Measurements from ENCODE around the gene ATG3.
"Not testable (repeated sequence)": the region's sequence is repeated elsewhere in the genome, so short reads cannot be mapped to it uniquely, and the experiment has no call there.

Gene ATG3

GRCh38 chr3:112560721-112561483 lies 860 bp downstream of the ATG3 start:
- DNase-seq: peak; percentile 4

DNA sequence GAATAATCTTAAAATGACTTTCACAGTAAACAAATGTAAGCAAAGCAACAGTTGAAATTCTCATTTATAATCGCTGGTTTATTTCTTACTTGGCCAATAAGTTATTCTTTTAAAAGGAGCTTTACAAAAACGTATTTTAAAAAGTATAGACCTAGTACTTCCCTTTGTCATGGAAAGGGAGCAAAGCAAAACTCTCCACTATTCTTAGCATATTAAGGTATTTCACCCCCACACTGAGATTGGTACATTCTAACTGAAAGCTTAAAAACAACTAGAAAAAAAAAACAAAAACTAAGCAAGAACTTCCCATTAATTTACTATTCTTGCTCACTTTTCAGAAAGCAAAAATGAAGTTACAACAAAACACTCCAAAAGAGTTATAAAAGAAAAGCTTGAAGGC lies 1.5 kb downstream of the ATG3 start:
- DNase-seq: no peak

DNA sequence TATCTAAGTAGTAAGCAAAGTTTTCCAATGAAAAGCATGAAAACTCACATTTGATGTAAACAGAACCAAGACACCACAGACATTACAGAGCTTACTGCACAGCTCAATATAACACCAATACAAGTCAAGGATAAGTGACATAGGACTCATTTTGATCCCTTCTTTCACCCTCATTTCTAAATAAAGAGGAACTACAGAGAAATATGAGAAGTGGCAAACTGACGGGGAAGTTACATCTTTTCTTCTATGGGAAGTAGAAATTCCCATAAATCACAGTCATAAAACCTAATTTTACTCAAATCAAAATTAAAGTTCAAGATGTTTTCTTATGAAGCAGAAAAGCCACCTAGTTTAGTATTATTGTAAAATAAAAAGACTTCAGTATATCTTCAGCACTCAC lies 3.8 kb downstream of the ATG3 start:
- no peak for DNase-seq

DNA sequence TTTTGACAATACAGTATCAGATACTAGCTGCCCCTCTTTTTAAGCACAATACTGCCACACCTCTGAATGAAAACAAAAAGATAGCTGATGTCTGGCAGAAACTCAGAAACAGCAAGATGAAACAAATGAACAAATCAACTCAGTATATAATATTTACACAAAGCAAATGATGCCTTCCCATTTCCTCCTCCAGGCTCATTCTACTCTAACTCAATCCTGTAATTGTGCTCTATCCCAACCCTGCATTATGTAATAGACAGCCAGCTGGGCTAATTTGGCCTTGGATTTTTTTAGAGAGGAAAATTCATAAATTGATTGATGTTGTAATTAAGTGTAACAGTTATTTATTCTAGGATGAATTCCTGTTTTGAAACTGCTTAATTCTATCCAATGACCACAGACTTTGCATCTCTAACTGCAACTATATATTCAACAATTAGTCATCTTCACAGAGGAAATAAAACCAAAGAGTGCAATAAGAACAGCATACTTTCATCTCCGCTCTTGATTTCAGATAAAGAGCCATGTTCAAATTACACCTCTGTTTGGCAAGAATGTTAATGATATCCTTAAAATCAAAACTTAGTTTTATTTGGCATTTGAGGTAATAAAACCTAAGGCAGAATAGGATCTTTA lies 6.1 kb downstream of the ATG3 start:
- DNase-seq: no peak

GRCh38 chr3:112550859-112551258 lies 10.9 kb downstream of the ATG3 start:
- no peak for DNase-seq

DNA sequence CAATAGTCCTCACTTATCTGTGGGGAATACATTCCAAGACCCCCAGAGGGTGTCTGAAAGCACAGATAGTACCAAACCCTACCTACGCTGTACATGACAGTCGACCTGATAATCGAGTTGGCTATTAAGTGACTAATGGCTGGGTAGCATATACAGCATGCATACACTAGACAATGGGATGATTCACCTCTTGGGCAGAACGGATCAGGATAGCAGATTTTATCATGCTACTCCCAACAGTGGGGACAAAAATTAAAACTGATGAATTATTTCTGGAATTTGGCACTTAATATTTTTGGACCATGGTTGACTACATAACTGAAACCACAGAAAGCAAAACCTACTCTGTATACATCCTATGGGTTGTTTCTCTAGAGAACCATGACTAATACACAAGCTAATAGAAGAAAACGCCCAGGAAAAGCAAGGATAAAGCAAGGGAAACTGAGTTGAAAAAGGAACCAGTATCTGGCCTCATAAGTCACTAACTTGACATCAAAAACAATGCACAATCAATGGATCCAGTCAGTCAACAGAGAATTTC lies 15.5 kb downstream of the ATG3 start:
- no peak for DNase-seq

DNA sequence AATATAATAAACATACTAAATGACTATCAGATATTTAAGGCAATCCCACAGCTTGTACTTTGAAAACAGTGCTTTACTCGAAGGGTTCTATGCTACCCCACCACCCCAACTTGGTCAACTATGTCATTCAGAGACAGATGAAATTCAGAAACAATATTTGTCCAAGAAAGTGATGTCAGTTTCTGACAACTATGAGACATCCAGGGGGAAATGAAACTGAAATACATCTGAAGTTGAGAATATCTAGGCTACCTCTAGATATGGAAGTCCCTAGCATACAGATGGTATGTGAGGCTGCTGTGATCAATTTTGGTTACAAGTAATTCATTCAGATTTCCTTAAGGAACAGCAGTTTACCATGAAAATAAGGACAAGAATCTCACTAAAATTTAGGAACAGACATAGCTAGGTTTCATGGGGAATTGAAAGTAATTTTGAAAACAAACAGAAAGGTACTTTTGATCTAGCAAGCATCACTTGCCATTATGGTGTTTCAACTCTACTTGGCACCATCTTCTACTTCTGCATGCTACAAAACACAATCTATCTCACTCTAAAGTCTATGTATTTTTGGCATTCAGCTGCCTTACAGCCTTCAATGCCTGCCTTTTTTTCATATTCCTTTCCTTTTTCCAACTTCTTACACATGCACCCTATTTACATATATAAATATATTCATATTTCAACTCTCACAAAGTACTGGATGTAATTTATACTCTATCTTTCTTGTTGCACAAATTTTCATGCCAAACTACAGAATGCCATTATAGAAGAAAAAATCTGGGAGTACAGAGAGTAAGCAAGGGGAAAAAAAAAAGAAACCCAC lies 21.7 kb downstream of the ATG3 start:
- no peak for DNase-seq

DNA sequence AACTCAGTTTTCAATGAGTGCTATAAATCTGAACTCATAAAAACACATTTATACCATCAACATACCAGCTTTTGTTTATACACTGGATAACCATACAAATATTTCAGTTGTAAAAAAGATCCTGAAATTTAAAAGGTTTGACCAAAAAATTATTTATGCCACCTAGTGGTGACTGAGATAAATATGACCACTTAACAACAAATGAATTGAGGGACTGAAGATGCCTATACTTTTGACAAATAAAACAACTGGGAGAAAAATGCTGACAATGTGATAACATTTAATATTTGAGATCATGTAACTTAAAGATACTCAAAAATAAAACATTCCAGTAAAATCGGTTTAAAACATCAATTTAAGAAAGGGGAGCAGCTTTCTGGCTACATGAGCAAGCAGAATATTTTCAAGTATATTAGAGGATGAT lies 30.4 kb downstream of the ATG3 start:
- no peak for DNase-seq

- DNase-seq: no peak
Observed at GRCh38 chr3:112530573-112530972, 31.2 kb downstream of the ATG3 start.

- not testable (repeated sequence) for DNase-seq
Observed at GRCh38 chr3:112524127-112524526, 37.6 kb downstream of the ATG3 start.

DNA sequence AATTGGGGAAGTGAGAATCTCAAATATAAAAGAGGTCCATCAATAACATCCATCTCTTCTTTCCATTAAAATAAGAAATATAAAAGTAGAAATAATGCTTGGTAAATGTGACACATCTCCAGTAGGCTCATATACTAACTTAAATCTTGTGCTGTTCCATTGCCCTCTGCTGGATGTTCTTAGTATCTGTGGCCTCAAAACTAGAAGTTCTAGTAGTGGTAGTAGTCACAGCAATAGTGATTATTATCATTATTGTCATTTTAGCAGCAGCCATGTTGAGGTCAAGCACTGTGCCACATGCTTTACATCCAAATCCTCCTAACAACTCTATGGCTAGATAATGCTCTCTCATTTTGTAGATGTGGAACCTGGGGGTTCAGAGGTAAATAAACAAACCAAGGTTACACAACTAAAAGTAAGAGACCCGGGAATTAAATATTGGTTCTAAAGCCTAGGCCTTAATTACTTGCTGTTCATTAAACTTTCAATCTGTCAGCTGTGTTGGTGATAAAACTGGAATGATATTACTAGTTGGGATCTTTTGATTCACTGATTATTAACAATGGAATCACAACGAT lies 42.2 kb downstream of the ATG3 start:
- no peak for DNase-seq

DNA sequence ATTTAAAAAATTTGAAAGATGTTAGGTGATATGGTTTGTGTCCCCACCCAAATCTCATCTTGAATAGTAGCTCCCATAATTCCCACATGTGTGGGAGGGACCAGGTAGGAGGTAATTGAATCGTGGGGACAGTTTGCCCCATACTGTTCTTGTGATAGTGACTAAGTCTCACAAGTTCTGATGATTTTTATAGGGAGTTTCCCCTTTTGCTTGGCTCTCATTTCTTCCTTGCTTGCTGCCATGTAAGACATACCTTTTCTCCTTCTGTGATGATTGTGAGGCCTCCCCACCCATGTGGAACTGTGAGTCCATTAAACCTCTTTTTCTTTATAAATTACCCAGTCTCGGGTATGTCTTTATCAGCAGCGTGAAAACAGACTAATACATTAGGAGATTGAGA lies 42.8 kb downstream of the ATG3 start:
- not testable (repeated sequence) for DNase-seq

DNA sequence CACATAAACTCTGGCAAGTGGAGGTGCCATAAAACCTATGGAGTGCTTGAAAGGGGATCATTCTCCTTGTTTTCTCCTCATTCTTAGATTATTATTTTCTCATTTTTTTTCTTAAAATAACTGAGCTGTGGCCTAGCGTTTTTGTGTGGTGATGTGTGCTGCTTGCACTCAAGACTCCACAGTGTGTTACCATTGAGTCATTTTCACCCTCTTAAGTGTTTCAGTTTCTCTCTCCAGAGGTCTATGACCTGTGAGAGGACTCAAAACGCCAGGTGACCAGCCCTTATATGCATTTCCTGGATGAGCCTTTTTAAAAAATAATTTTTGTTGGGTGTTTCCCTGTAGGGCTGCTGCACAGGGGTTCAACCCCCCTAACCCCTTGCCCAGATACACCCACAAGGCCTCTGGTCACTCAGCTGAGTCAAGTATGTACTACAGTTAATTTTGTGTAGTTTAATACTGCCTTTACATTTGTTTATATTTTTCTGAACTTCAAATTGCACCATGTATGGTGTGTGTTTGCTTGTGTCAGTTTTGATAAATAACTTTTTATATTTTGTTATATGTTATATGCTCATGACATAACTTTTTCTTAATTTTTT lies 47.1 kb downstream of the ATG3 start:
- no peak for DNase-seq

DNA sequence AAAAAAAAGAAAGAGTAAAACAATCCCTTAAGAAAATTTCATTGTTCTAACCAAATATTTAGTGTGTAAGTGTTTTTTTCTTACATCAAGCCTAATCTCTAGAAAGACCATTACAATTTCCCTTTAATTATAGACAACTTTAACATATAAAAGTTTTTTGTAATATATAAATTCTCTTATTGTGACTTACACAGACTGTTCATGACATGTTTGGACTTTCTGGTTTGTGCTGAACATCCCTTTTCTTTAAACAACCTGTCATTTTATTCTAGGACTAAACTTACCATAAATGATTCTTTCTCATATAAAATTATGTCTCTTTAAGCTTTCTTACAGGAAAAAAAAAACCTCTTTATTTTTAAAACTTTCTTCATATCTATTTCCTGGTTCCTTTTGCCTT lies 49.4 kb downstream of the ATG3 start:
- no peak for DNase-seq

DNA sequence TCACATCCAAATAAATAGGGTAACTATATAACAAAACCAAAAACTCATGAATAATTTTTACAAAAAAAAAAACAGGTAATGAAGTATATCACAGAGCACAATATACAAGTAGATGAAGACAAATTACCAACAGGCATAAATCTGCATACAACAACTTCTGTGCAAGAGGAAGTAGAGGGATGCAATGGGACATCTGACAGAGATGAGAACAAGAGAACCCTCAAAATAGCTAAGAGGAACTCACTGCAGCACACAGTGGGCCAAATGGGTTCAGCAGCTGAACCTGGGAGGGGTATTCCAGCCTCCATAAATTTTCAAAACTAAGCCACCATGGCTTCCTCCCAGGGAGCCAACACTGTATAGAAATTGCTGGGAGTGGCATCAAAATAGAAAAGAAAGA lies 52.9 kb downstream of the ATG3 start:
- DNase-seq: no peak

DNA sequence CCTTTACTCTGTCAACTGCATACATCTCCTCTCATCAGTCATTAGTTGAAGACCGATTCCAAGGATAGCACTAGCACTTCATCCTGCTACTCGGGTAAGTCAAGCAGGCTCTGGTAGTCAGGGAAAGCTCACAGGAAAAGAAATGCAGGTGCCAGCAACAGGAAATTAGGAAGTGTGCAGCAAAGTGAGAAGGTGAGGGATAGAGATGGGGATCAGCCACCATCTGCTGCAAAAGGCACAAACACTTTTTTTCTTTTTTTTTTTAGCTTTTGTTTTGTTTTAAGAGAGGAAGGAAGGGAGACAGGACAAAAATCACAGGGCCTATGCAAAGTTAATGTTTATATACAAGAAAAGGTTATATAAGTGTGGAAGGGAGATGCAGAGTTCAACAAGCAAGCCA lies 53.5 kb downstream of the ATG3 start:
- no peak for DNase-seq

DNA sequence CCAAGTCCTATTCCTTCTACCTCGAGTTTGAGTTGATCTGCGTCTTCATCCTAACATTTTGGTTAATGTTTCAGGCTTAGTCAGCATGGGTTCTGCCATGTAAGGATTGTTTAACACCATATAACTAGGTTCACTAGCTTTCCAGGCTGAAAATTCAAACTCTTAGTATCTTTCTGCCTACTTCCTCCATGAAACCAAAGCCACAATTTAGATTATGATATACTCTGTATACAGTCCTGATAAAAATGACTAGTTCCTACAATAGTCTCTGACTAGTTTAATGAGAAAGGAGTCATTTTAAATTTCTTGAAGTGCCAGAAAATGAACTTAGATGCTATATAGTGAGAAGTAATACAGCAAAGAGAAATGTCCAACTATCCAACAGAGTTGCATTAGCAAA lies 55.9 kb downstream of the ATG3 start:
- DNase-seq: no peak

GRCh38 chr3:112504123-112504522 lies 57.6 kb downstream of the ATG3 start:
- no peak for DNase-seq

GRCh38 chr3:112503304-112503972 lies 58.3 kb downstream of the ATG3 start:
- DNase-seq: no peak

DNA sequence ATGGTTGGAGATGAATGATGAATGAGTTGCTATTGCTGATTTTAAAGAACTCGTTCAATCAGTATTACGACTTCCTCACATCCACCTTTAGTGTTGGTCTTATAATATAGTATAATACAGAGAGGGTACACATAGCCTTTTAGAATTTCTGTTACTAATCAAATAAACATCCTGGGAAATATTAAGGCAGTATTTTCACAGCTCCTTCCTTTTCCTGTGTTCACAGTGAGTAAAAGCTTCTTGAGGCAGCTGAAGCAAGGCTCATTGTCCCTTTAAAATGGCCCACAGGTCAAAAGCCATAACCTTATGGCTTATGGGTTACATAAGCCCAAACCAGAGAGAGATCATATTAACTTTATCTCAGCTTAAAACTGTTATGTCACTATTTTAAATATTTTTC lies 61.1 kb downstream of the ATG3 start:
- DNase-seq: no peak

DNA sequence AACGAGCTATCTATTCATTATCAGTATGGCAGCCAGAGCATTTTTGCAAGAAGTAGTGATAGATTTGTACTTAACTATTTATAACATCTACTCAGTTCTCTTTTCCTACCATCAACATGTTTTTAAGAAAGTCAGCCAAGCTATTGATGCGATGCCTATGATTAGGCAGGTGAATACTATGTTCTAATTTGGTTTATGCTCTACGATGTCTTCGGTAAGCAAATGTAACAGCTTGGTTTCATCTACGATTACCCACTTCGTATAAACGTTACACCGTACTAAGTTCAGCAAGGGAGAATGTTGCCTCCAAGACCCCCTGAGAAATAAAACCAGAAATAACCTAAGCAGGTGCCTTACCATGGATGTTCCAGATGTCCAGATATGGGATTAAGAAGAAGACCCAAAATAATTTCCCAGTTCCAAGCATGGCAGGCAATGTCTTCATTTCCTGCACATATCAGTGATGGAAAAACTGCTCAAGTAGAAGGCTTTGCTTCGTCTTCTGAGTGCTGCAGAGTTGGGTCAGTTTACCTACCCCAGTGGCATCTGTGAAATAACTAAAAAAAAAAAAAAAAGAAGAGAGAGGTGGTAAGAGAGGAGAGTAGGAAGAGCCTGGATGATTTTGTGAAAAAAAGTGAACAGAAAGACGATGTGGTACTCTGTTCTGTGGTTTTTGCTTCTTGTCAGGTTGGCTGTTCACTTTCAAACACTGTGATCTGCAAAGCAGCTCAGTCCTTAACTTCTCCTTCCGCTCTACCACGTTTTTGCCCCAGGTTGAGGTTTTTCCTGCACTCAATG lies 62.6 kb downstream of the ATG3 start, which contains the start of gene BTLA:
Gene BTLA (minus strand): TSS at position 559 of the 798 bp plus-strand sequence. CDS start 114 bp downstream, at position 445.
- DNase-seq: no peak

Data from NCI-H1048 (cell line).